Measurements from ENCODE around the gene ANKRD28.
"Not testable (repeated sequence)": the region's sequence is repeated elsewhere in the genome, so short reads cannot be mapped to it uniquely, and the experiment has no call there.

The ANKRD28 gene

DNA sequence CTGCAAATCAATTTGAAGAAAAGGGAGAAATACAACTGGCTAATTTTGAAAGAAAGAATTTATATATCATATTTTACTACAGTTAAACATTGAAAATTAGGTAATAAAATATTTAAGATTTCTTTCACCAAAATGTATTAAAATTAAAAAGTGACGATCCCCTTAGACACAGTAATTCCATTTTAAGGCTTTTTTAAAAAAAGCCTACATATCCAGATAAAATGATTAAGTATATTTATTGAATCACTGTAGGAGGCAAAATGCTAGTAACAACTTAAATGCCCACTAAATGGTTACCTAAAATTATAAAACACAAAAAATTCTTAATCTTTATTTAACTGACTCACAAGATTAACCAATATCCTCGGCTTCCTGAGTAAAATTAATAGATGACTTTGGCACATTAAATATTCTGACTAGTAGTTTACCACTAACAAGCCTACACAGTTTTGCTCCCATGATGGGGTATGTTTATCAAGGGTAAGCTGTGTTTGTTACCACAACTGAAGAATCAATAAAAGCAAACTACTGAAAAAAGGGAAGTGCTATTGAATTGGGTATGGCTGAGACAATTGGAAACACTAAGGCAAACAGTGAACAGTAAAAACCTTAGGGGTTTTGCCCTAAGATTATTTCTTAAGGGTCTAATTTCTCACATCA, 28.4 kb downstream of the ANKRD28 start:
- no peak for DNase-seq (ENCODE audit: low spot score)

DNA sequence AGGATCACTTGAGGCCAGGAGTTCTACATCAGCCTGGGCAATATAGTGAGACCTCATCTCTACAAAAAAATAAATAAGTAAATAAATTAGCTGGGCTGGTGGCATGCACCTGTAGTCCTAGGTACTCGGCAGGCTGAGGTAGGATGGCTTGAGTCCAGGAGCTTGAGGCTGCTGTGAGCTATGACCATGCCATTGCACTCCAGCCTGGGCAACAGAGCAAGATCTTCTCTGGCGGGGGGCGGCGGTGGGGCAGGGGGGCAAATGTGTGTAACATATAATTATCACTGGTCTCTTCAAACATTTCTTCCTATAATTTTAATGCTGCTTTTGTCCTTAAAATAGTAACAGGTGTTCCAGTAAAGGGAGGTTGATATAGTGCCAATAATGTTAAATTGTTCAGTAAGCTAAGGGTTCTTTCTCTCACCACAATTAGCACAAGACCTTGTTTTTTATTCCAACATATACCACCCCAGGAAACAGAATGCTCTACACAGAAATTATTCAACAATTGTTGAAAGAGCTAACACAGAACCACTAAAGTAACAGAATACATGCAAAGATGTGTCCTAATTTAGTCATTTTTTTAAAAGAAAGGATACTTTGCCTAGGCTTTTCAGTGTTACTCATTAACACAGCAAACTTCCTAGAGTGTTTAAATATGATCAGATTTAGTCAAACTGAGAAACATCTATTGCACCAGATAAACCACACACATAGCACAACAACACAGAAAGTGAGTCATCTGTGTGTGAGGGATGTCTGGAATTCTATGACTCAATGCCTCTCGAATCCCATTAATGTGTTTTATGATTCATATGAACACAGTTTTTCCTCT, 29.1 kb downstream of the ANKRD28 start:
- peak; percentile 84 for DNase-seq (ENCODE audit: low spot score)

DNA sequence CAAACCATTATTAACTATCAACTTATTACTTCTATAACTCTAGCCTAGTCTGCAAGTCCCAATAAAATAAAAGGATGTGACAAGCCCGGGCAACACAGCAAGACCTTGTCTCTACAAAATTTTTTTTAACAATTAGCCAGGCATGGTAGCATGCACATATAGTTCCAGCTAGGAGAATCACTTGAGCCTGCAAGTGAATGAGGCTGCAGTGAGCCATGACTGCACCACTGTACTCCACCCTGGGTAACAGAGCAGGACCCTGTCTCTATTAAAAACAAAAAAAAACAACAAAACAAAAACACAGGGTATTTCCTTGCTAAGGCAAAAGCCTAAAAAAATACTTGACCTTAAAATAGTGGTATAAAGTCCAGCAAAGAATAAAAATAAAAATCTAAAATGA, 31.4 kb downstream of the ANKRD28 start:
- DNase-seq (ENCODE audit: low spot score): no peak

DNA sequence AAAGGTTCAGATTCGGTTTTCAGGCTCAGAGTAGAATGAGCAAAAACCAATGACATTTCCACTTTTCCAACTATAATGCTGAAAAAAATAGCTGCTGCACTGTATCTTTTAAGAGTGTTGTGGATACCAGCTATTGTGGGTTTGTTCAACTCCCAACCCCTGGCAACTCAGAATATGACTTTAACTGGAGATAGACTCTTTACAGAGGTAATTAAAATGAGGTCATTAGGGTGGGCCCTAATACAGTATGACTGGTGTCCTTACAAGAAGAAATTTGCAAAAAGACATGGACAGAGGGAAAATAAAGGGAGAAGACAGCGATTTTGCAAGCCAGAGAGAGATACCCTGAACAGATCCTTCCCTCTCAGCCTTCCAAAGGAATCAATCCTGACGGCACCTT, 39.5 kb downstream of the ANKRD28 start:
- DNase-seq (ENCODE audit: low spot score): no peak

DNA sequence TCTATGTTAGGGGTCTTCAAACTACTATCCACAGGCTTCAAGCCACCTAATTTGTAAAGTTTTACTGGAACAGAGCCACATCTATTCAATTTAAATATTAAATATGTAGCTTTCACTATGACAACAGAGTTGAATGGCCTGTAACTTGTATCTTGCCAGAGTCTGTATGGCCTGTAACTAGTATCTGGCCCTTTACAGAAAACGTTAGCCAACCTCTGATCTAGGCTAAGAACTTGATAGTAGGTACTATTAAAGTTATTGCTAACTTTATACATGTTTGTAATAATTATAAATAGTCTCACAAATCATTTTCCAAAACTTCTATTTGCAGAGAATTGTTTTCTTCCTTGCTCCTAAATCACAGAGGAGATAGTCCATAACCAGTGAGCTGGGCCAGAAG, 40.0 kb downstream of the ANKRD28 start:
- DNase-seq (ENCODE audit: low spot score): no peak

DNA sequence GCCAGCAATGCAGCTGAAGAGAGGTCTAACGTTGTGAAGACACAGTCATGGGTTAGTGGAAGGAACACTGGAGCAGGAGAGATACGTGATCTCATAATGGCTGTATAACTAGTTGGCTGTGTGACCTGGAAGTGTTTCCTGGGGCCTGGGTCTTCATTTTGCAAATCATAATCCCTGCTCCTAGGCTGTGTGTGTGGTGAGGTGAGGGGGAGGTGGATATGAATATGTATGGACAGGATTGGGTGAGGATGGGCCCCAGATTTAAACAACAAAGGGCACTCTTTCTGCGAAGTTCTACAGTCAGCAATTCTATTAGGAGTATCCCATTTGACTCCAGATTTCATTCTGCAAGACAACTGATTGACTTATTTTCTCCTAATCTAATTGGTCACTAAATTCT, 41.3 kb downstream of the ANKRD28 start:
- no peak for DNase-seq (ENCODE audit: low spot score)

DNA sequence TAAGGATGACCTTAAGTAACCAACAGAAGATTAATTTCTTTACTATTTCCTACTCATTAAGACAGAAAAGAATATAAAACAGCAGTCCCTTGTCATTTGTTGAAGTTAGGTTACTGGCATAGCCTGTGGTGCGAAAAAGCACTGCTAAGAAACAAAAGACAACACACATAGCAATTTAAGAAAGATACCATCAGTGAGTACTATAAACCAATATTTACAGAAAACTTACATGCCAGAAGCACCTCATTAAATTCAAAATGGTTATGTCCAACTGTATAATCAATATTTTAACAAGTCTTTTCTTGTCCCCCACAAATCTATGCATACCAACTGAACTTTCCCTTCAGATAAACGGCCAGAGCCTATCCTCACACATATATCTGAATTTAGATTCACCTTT, 42.0 kb downstream of the ANKRD28 start:
- DNase-seq (ENCODE audit: low spot score): no peak

DNA sequence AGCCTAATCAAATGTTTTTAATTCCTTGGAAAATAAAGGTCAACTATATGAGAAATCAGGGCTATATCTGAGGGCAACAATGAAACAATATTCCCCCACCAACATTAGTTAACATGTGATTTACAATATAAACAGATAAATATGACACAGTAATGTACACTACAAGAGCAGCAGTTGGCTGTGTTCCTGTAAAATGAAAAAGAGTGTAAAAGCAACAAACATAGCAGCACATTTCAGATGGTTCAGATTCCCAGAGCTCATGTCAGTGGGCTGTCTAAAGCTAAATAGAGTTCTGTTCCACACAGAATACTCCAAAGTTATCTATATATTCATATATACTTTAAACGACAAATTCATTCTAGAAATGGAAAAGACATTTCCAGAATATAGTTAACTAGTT, 42.6 kb downstream of the ANKRD28 start:
- DNase-seq (ENCODE audit: low spot score): no peak

DNA sequence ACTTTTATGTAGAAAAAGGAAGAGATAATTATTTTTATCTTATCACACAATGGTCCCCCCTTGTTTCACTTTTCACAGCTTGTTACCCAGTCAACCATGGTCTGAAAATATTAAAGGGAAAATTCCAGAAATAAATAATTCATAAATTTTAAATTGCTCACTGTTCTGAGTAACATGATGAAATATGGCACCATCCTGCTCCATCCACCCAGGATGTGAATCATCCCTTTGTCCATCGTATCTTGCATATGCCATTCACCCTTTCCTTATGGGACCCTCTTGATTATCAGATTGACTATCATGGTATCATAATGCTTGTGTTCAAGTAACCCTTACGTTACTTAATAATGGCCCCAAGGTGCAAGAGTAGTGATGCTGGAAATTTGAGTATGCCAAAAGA, 43.7 kb downstream of the ANKRD28 start:
- no peak for DNase-seq (ENCODE audit: low spot score)

DNA sequence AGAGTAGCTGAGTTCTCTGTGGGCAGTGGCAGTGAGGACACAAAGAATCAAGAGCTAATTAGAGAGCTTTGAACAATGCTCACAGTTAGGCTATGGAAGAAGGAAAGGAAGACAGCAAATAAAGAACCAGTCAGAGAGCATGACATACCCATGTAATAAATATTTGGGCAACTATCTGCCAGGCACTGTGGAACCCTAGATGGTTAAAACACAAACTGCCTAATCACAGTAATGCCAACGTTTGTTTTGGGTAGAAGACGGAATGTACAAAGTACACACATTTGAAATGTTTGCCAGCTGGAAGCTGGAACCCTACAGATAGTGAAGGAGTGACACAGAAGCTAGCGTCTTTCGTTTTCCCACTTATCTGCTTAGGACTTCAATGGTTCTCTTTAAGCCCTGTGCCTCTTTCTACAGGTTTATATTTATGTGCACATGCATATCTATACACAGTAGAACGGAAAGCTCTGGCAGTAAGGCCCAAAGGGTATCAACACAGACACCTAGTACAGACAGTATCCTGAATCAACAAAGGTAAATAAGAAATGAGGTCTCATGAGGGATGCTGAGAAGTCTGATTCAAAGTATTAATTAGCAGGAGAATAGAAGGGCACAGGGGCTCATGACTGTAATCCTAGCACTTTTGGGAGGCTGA, 44.6 kb downstream of the ANKRD28 start:
- no peak for DNase-seq (ENCODE audit: low spot score)

DNA sequence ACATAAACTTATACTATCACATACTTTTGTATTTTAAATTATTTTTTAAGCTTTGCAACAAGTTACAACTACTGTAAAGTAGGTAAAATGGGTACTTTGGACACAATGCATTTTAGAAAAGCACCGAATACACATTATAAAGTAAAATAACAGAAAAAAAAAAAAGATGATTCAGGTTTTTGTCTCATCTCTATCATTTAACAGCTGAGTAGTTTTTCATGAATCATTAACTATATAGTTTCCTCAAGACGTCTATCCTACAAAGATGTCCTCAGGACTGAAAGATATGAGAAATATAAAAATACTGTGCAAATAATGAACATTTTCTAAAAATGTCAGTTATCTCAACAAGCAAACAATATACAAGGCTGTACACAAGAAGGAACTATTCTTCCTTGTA, 46.9 kb downstream of the ANKRD28 start:
- DNase-seq (ENCODE audit: low spot score): no peak

DNA sequence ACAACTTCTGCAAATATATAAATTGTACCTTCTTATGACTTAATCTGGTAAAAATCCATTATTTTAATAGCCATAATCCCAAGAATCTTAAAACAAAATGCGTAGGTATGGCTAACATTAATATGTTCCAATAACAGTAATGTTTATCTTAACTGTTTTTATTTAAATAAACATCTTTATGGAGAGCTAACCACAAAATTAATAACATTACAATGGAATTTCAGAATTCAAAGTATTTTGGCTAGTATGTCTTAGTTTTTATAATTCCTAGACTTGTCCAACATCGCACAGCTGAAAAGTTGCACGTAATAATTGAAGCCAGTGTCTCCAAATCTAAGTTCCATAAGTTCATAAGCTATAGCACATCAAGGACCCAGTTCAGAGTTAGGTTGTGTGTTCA, 47.6 kb downstream of the ANKRD28 start:
- no peak for DNase-seq (ENCODE audit: low spot score)

DNA sequence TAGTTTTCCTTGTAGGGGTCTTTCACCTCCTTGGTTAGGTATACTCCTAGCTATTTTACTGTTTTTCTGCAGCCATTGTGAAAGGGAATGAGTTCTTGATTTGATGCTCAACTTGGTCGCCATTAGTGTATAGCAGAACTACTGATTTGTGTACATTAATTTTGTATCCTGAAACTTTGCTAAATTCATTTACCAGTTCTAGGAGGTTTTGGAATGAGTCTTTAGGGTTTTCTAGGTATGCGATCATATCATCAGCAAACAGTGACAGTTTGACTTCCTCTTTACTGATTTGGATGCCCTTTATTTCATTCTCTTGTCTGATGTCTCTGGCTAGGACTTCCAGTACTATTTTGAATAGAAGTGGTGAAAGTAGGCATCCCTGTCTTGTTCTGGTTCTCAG, 51.9 kb downstream of the ANKRD28 start:
- not testable (repeated sequence) for DNase-seq (ENCODE audit: low spot score)

DNA sequence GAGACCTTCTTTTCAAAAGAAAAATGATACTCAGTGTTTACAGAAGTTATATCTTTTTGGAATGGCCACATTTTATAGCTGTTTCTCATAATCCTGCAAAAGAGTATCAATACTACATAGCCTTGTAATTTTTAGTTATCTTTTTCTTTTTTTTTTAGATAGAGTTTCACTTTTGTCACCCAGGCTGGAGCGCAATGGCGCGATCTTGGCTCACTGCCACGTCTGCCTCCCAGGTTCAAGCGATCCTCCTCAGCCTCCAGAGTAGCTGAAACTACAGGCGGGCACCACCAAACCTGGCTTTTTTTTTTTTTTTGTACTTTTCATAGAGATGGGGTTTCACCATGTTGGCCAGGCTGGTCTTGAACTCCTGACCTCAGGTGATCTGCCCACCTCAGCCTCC, 53.6 kb downstream of the ANKRD28 start:
- DNase-seq (ENCODE audit: low spot score): no peak

DNA sequence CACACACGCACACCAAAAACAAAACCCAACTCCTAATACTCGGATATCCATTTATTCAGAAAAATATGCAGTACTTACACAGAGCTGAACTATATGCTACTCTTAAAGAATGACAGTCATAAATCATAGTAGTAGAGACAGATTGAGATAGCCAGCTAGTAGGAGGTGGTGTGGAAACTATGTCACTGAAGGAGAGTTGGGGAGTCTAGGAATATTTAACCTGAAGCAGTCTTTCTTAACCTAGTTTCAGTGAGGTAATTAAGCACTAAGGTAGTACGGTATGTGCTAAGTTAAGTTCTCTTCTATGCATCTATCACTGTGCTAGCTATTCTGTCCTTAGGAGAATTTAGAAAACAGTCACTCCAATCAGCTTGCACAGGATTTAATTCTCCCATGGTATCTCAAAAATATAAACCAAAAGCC, 54.2 kb downstream of the ANKRD28 start:
- no peak for DNase-seq (ENCODE audit: low spot score)

DNA sequence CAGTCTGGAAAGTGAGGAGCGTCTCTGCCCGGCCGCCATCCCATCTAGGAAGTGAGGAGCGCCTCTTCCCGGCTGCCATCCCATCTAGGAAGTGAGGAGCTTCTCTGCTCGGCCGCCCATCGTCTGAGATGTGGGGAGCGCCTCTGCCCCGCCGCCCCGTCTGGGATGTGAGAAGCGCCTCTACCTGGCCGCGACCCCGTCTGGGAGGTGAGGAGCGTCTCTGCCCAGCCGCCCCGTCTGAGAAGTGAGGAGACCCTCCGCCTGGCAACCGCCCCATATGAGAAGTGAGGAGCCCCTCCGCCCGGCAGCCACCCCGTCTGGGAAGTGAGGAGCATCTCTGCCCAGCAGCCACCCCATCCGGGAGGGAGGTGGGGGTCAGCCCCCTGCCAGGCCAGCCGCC, 55.5 kb downstream of the ANKRD28 start:
- DNase-seq (ENCODE audit: low spot score): not testable (repeated sequence)

DNA sequence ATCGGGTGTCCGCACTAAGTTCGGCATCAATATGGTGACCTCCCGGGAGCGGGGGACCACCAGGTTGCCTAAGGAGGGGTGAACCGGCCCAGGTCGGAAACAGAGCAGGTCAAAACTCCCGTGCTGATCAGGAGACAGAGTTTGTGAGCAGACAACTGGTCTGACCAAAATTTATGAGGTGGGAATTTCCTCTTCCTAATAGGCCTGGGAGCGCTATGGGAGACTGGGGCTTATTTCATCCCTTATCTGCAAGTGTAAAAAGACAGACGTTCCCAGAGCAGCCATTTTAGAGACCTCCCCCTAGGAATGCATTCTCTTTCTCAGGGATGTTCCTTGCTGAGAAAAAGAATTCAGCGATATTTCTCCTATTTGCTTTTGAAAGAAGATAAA, 59.2 kb downstream of the ANKRD28 start:
- not testable (repeated sequence) for DNase-seq (ENCODE audit: low spot score)

DNA sequence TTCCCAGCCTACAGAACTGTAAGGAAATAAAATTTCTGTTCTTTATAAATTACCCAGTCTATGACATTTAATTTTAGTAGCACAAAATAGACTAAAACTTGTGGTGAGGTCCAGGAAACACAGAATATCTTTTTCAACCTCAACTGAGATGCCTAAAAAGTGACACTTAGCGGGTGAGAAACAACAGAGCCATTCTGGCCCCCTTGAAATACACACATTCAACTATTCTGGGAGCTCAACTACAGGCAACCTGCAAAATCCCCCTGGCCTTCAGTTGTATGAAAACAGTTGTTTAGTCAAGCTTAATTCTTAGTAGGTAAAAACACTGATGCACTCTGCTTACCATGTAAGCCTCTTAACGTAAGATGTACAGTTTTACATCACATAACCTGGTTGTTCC, 66.8 kb downstream of the ANKRD28 start:
- DNase-seq (ENCODE audit: low spot score): no peak

DNA sequence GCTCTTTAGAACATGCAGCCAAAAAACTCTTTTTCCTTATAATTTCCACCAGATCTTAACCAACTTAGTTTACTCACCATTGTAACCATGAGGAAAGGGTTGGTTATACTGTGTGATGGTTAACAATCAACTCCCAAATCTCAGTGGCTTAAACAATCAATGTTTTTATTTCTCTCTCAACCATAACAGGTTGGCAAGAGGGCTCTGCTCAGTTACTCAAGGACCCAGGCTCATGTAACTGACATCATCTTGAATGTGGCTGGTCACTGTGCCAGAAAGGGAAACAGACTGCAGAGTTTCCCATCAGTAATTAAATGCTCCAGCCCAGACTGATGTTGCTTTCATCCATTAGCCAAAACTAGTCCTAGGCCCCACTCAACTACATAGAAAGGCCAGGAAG, 69.0 kb downstream of the ANKRD28 start:
- DNase-seq (ENCODE audit: low spot score): no peak

DNA sequence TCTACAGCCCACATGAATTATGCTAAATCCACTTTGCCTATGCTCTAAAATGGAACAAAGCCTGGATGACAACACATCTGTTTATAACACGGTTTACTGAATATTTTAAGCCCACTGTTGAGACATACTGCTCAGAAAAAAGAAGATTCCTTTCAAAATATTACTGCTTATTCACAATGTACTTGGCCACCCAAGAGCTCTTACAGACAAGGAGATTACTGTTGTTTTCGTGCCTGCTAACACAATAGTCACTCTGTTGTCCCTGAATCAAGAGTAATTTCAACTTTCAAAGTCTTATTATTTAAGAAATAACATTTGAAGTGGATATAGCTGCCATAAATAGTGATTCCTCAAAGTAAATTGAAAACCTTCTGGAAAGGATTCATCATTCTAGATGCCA, 70.9 kb downstream of the ANKRD28 start:
- DNase-seq (ENCODE audit: low spot score): no peak

DNA sequence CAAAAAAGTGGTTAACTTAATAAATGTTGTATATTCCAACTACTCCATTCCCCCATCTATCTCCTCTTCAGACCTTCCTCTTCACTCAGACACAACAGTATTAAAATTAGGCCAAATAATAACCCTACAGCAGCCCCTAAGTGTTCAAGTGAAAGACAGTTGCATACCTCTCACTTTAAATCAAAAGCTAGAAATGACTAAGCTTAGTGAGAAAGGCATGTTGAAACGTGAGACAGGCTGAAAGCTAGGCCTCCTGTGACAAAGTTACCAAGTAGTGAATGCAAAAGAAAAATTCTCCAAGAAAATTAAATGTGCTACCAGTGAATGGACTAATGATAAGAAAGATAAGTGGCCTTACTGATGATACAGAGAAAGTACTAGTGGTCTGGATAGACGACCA, 71.7 kb downstream of the ANKRD28 start:
- DNase-seq (ENCODE audit: low spot score): no peak

DNA sequence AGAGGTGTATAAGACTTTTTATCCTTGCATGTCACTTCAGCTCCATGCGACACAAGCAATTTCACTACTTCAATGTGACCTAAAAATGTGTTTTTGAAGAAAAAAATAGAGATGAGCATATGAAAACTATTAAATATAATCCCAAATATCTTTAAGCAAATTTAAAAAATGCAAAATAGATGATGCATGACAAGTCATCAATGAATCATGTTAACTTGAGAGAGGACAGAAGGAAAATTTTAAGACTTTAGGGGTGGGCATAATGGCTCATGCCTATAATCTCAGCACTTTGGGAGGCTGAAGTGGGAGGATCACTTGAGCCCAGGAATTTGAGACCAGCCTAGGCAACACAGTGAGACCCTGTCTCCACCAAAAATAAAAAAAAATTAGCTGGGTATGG, 73.3 kb downstream of the ANKRD28 start:
- DNase-seq (ENCODE audit: low spot score): no peak

DNA sequence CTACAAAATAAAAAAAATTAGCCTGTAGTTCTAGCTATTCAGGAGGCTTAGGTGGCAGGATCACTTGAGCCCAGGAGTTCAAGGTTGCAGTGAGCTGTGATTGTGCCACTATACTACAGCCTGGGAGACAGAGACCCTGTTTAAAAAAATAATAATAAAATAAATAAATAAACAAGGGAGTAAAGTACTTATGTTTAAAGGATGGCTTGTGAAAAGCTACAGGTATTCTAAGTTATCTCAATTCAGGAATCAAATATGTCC, 74.2 kb downstream of the ANKRD28 start:
- no peak for DNase-seq (ENCODE audit: low spot score)
